ENCODE data around the gene LAIR1. TPM values are rescaled to one million over a fixed set of nuclear protein-coding genes. Genes with fewer than 3 reads are reported as not detected.
A peak's percentile ranks its signal among the peaks of the same experiment; 100 is the strongest.

Gene LAIR1
- total RNA-seq (2022) (not detected in 2 replicates), Bru-seq, nascent RNA (not detected), BruChase-seq, experiment 1, labeled RNA remaining after a 6-hour chase (not detected), BruChase-seq, experiment 2, labeled RNA remaining after a 2-hour chase (not detected)
- long read RNA-seq: 0 reads

- Mint-ChIP-seq H3K36me3 (ENCODE audit: insufficient read depth, unreplicated experiment) (no peaks in the 10 kb centered on the region), H3K4me3 (ENCODE audit: unreplicated experiment) (no peak within 1 kb of the TSS), H3K27ac (ENCODE audit: low read depth, unreplicated experiment) (no peak within 1 kb of the TSS), H3K4me1 (ENCODE audit: insufficient read depth, unreplicated experiment) (no peaks in the 10 kb centered on the region), H3K9me3 (ENCODE audit: unreplicated experiment) (no peaks in the 10 kb centered on the region), H3K27me3 (ENCODE audit: insufficient read depth, unreplicated experiment) (no peaks in the 10 kb centered on the region)
- BruUV-seq (replicated peaks): no TSS peak
- ChIA-PET POLR2A (interaction anchor here (0.6 kb wide), 1 partner anchor 925 kb away, joined by 3 read pairs; no protein-coding TSS in a partner anchor), CTCF (interaction anchor here (1.6 kb wide), 1 partner anchor 26 kb away, joined by 5 read pairs; no protein-coding TSS in a partner anchor)
- intact Hi-C loops (cut with micrococcal nuclease): no loop called here
- peak; percentile 33 for DNase-seq (ENCODE audit: unreplicated experiment)
- TF ChIP-seq CTCF (IDR thresholded peaks at IDR 0.05; ENCODE audit: unreplicated experiment): no peak
Observed at GRCh38 chr19:54364775-54365257, at the start of gene LAIR1. Gene LAIR1, minus strand, starts transcription at chr19:54364931. Its CDS starts 127 bp downstream, at chr19:54364804.

- DNase-seq (ENCODE audit: unreplicated experiment): no peak
- intact Hi-C loops (cut with micrococcal nuclease): no loop called here
- no peak for TF ChIP-seq CTCF (IDR thresholded peaks at IDR 0.05; ENCODE audit: unreplicated experiment)
- Mint-ChIP-seq H3K4me1 (ENCODE audit: insufficient read depth, unreplicated experiment) (no peaks in the 10 kb centered on the region), H3K9me3 (ENCODE audit: unreplicated experiment) (peaks cover 32% of the 10 kb centered on the region), H3K27me3 (ENCODE audit: insufficient read depth, unreplicated experiment) (peaks cover 31% of the 10 kb centered on the region), H3K36me3 (ENCODE audit: insufficient read depth, unreplicated experiment) (peaks cover 3% of the 10 kb centered on the region), H3K4me3 (ENCODE audit: unreplicated experiment) (no peak overlapping the region), H3K27ac (ENCODE audit: low read depth, unreplicated experiment) (no peak overlapping the region)
- ChIA-PET POLR2A (no interaction called here), CTCF (no interaction called here)
- BruUV-seq (replicated peaks): no TSS peak
Observed at GRCh38 chr19:54414156-54414555, 49.4 kb upstream of the LAIR1 start.

GRCh38 chr19:54412877-54413276 lies 48.1 kb upstream of the LAIR1 start:
- H3K4me1 Mint-ChIP-seq (ENCODE audit: insufficient read depth, unreplicated experiment): no peaks in the 10 kb centered on the region
- BruUV-seq (replicated peaks): no TSS peak
- peaks cover 32% of the 10 kb centered on the region for H3K9me3 Mint-ChIP-seq (ENCODE audit: unreplicated experiment)
- ChIA-PET CTCF (no interaction called here), POLR2A (no interaction called here)
- H3K27me3 Mint-ChIP-seq (ENCODE audit: insufficient read depth, unreplicated experiment): peaks cover 31% of the 10 kb centered on the region
- H3K4me3 Mint-ChIP-seq (ENCODE audit: unreplicated experiment): no peak overlapping the region
- H3K36me3 Mint-ChIP-seq (ENCODE audit: insufficient read depth, unreplicated experiment): peaks cover 6% of the 10 kb centered on the region
- intact Hi-C loops (cut with micrococcal nuclease): no loop called here
- no peak overlapping the region for H3K27ac Mint-ChIP-seq (ENCODE audit: low read depth, unreplicated experiment)
- DNase-seq (ENCODE audit: unreplicated experiment): no peak
- TF ChIP-seq CTCF (IDR thresholded peaks at IDR 0.05; ENCODE audit: unreplicated experiment): no peak

GRCh38 chr19:54411033-54411432 lies 46.3 kb upstream of the LAIR1 start:
- Mint-ChIP-seq H3K4me1 (ENCODE audit: insufficient read depth, unreplicated experiment) (no peaks in the 10 kb centered on the region), H3K27me3 (ENCODE audit: insufficient read depth, unreplicated experiment) (peaks cover 18% of the 10 kb centered on the region), H3K27ac (ENCODE audit: low read depth, unreplicated experiment) (no peak overlapping the region), H3K4me3 (ENCODE audit: unreplicated experiment) (no peak overlapping the region), H3K9me3 (ENCODE audit: unreplicated experiment) (peaks cover 29% of the 10 kb centered on the region), H3K36me3 (ENCODE audit: insufficient read depth, unreplicated experiment) (peaks cover 6% of the 10 kb centered on the region)
- ChIA-PET CTCF (interaction anchor here (0.6 to 1.3 kb wide), 2 partner anchors 20 to 21 kb away, joined by 4 to 6 read pairs; no protein-coding TSS in a partner anchor), POLR2A (no interaction called here)
- DNase-seq (ENCODE audit: unreplicated experiment): no peak
- TF ChIP-seq CTCF (IDR thresholded peaks at IDR 0.05; ENCODE audit: unreplicated experiment): no peak
- BruUV-seq (replicated peaks): no TSS peak
- intact Hi-C loops (cut with micrococcal nuclease): no loop called here
